H1 (cell line): ENCODE data around the gene SLC15A1. TPM values are rescaled to one million over a fixed set of nuclear protein-coding genes. Genes with fewer than 3 reads are reported as not detected.

Source experiments
- SUZ12 ChIP-seq: fragments of 200-600 bp; sonication (generic); IDR thresholded peaks from 2 replicates; pipeline ENCODE4 v1.6.1; 2012; ENCODE audit warnings: mild to moderate bottlenecking, inconsistent platforms, low read length, moderate library complexity, mixed read lengths
- TAF7 ChIP-seq: optimal IDR thresholded peaks from 2 replicates; pipeline ENCODE3; 2011; ENCODE audit warnings: low read depth, mild to moderate bottlenecking, inconsistent platforms, low read length, moderate library complexity, borderline replicate concordance
- ZNF274 ChIP-seq: IDR thresholded peaks from 2 replicates; pipeline ENCODE4 v1.7.0; 2012; ENCODE audit warnings: low read length, borderline replicate concordance; ENCODE audit errors: extremely low read depth
- polyA plus RNA-seq, 7 experiments: library from polyadenylated mRNA; depleted of rRNA in 3 of 7; stranded (reverse) in 5 of 7; unstranded in 2 of 7; fragments of >200 nt in 5 of 7; fragments of 200-250 nt in 2 of 7; gene quantifications; 1 replicate in 5 of 7; 2 replicates in 1 of 7; 4 replicates in 1 of 7; pipeline versions ENCODE4 v1.2.1 to v1.2.3, GENCODE V29; 2011 to 2013; ENCODE audit warnings: missing spikeins in 2 of 7, mixed read lengths in 2 of 7
- total RNA-seq: library from RNA; stranded (reverse); fragmentation: NEBNext Ultra II Directional; extraction: Animal tissue kit (Norgen Biotek cat#: 25700); gene quantifications from 2 replicates; pipeline ENCODE4 v1.2.1, GENCODE V29; 2021
- TF ChIP-seq, protein P1 (sequence below), 3 experiments: IDR thresholded peaks; 1 replicate in 2 of 3; 2 replicates in 1 of 3; pipeline versions ENCODE4 v1.5.1 to v1.6.1; 2011; ENCODE audit warnings: low read length in 3 of 3, mild to moderate bottlenecking in 3 of 3, inconsistent platforms in 2 of 3, low read depth in 1 of 3, moderate library complexity in 1 of 3; ENCODE audit not compliant: insufficient read depth in 1 of 3; ENCODE audit errors: control extremely low read depth in 1 of 3

The SLC15A1 gene
- total and polyA plus RNA-seq, 2 of the 8 experiments (the other 6 are each of a cell fraction or from before 2014, with no cell fraction given), result 1.3 to 2.4 TPM

DNA sequence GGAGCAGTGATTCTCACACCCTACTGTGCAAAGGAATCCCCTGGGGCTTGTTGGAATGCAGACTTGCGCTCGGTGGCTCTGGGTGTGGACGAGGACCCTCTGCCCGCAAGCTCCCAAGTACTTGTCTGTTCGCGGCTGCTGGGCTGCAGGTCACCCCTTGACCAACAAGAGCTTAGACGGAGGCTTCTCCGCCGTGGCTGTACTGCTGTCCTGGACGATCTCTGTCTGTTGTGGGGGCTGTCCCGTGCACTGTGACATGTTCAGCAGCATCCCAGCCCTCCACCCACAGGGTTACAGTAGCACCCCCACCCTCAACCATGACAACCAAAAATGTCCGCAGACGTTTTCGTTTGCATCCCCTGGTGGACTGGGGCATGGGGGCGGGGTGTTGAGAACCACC lies 22.9 kb upstream of the SLC15A1 start (continued):
- TF ChIP-seq, protein P1, sequence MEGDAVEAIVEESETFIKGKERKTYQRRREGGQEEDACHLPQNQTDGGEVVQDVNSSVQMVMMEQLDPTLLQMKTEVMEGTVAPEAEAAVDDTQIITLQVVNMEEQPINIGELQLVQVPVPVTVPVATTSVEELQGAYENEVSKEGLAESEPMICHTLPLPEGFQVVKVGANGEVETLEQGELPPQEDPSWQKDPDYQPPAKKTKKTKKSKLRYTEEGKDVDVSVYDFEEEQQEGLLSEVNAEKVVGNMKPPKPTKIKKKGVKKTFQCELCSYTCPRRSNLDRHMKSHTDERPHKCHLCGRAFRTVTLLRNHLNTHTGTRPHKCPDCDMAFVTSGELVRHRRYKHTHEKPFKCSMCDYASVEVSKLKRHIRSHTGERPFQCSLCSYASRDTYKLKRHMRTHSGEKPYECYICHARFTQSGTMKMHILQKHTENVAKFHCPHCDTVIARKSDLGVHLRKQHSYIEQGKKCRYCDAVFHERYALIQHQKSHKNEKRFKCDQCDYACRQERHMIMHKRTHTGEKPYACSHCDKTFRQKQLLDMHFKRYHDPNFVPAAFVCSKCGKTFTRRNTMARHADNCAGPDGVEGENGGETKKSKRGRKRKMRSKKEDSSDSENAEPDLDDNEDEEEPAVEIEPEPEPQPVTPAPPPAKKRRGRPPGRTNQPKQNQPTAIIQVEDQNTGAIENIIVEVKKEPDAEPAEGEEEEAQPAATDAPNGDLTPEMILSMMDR (IDR thresholded peaks at IDR 0.05; ENCODE audit: control extremely low read depth in 1 of 3, insufficient read depth in 1 of 3, low read depth in 1 of 3, low read length in 3 of 3), result no peak
- TF ChIP-seq SUZ12 (no peak), TAF7 (no peak), ZNF274 (no peak)
